ENCODE results near the gene CBARP. TPM values are rescaled to one million over a fixed set of nuclear protein-coding genes. Genes with fewer than 3 reads are reported as not detected.
A peak's percentile ranks its signal among the peaks of the same experiment; 100 is the strongest.

CBARP gene
- total and polyA plus RNA-seq, 11 donors = 0.60 to 2.2 (median 1.6) TPM

- Histone ChIP-seq H3K36me3 (peaks cover 0 to 42% (median 33%) of the 10 kb centered on the region in 9 donors), H3K9me3 (no peaks in the 10 kb centered on the region), H3K27ac (no peak overlapping the region), H3K4me1 (peaks cover 0 to 22% (median 13%) of the 10 kb centered on the region in 12 donors), H3K27me3 (no peaks in the 10 kb centered on the region), H3K4me3 (no peak overlapping the region)
- intact Hi-C loops (cut with DNase I) = no loop called here
- DNase-seq (no peak), ATAC-seq (no peak)
- 94 to 96% (median 96%) methylated on average over 120 to 158 of the region's 158 CpGs for WGBS, 4 donors
- TF ChIP-seq POLR2A (IDR thresholded peaks at IDR 0.05) = no peak
Measured at GRCh38 chr19:1229056-1229923, 8.5 kb downstream of the CBARP start.

GRCh38 chr19:1228161-1228957 lies 9.4 kb downstream of the CBARP start:
- Histone ChIP-seq H3K9me3 (no peaks in the 10 kb centered on the region), H3K4me3 (no peak overlapping the region), H3K27me3 (no peaks in the 10 kb centered on the region), H3K36me3 (peaks cover 0 to 50% (median 41%) of the 10 kb centered on the region in 9 donors), H3K4me1 (peaks cover 0 to 20% (median 12%) of the 10 kb centered on the region in 12 donors), H3K27ac (no peak overlapping the region)
- DNase-seq (no peak), ATAC-seq (no peak)
- WGBS, 4 donors = 96 to 97% (median 97%) methylated on average over 97 to 100 of the region's 100 CpGs
- intact Hi-C loops (cut with DNase I) = no loop called here
- TF ChIP-seq POLR2A (IDR thresholded peaks at IDR 0.05) = no peak
- TF ChIP-seq, protein P1, sequence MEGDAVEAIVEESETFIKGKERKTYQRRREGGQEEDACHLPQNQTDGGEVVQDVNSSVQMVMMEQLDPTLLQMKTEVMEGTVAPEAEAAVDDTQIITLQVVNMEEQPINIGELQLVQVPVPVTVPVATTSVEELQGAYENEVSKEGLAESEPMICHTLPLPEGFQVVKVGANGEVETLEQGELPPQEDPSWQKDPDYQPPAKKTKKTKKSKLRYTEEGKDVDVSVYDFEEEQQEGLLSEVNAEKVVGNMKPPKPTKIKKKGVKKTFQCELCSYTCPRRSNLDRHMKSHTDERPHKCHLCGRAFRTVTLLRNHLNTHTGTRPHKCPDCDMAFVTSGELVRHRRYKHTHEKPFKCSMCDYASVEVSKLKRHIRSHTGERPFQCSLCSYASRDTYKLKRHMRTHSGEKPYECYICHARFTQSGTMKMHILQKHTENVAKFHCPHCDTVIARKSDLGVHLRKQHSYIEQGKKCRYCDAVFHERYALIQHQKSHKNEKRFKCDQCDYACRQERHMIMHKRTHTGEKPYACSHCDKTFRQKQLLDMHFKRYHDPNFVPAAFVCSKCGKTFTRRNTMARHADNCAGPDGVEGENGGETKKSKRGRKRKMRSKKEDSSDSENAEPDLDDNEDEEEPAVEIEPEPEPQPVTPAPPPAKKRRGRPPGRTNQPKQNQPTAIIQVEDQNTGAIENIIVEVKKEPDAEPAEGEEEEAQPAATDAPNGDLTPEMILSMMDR (IDR thresholded peaks at IDR 0.05) = no peak

DNA sequence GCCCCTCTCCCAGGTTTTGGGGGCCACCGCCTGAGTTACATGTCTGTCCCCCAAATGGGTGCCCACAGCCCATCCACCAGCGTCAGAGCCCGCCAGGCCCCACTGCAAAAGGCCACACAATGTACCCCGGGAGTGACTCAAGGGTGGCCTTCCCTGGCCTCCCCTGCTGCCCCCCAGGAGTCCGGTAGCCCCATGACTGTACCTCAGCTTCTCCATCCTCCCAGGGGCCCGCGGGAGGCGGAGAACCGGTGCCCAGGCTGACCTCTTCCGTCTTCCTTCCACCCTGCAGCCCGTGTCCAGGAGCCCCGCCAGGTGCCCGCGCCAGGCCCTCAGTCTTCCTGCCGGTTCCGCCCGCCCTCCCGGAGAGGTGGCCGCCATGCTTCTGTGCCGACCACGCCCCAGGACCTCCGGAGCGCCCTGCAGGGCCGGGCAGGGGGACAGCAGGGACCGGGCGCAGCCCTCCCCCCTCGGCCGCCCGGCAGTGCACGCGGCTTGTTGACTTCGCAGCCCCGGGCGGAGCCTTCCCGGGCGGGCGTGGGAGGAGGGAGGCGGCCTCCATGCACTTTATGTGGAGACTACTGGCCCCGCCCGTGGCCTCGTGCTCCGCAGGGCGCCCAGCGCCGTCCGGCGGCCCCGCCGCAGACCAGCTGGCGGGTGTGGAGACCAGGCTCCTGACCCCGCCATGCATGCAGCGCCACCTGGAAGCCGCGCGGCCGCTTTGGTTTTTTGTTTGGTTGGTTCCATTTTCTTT lies 10.3 kb downstream of the CBARP start:
- ATAC-seq = no peak
- WGBS, 4 donors = 91 to 94% (median 92%) methylated on average over 45 to 56 of the region's 56 CpGs
- intact Hi-C loops (cut with DNase I) = no loop called here
- no peak overlapping the region for H3K27ac ChIP-seq
- H3K4me3 ChIP-seq = no peak overlapping the region
- H3K27me3 ChIP-seq = no peaks in the 10 kb centered on the region
- DNase-seq = peak in 1 of 5 donors; percentile 21
- H3K36me3 ChIP-seq = peaks cover 0 to 59% (median 50%) of the 10 kb centered on the region in 9 donors
- peaks cover 0 to 20% (median 5%) of the 10 kb centered on the region in 12 donors for H3K4me1 ChIP-seq
- TF ChIP-seq, protein P1 (IDR thresholded peaks at IDR 0.05) = no peak
- no peak for TF ChIP-seq POLR2A (IDR thresholded peaks at IDR 0.05)
- no peaks in the 10 kb centered on the region for H3K9me3 ChIP-seq

- Histone ChIP-seq H3K27me3 (no peaks in the 10 kb centered on the region), H3K27ac (no peak overlapping the region), H3K36me3 (peaks cover 0 to 67% (median 57%) of the 10 kb centered on the region in 9 donors), H3K9me3 (no peaks in the 10 kb centered on the region), H3K4me1 (peaks cover 0 to 20% (median 9%) of the 10 kb centered on the region in 12 donors), H3K4me3 (no peak overlapping the region)
- ATAC-seq (no peak), DNase-seq (no peak)
- intact Hi-C loops (cut with DNase I) = no loop called here
- TF ChIP-seq, protein P1 (IDR thresholded peaks at IDR 0.05) = no peak
- TF ChIP-seq POLR2A (IDR thresholded peaks at IDR 0.05) = no peak
- WGBS, 4 donors = 93 to 94% (median 94%) methylated on average over 26 to 50 of the region's 50 CpGs
Measured at GRCh38 chr19:1226522-1227303, 11.1 kb downstream of the CBARP start.
